Stimulated activated CD8-positive, alpha-beta memory T cell treated with anti-CD3 and anti-CD28 coated beads, Interleukin-15, amount 100 ng/mL, for 24 hours (primary cell): ENCODE measurements around the gene SHISA5.
"Not testable (repeated sequence)": the region's sequence is repeated elsewhere in the genome, so short reads cannot be mapped to it uniquely, and the experiment has no call there.

Source experiments
- DNase-seq: peaks from one replicate; pipeline ENCODE4 v3.0.0-alpha.2; 2020; ENCODE audit warnings: low read depth

The SHISA5 gene

DNA sequence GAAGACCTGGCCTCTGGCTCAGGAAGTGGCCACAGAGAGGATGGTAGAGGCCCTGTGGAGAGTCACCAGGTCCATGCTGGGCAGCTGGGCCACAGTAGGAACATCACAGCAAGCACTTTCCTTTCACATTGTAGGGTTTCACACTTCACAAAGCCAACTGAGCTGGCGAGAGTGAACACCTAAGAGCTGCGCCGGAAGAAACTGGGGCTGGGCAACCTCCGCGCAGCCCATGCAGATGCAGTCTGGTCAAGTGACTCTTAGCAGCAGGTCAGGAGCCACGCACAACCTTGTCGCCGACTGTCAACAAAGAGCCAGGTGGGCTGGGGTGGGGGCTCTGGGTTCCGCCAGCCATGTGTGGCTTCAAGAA lies 15.3 kb upstream of the SHISA5 start:
- DNase-seq, result no peak

DNA sequence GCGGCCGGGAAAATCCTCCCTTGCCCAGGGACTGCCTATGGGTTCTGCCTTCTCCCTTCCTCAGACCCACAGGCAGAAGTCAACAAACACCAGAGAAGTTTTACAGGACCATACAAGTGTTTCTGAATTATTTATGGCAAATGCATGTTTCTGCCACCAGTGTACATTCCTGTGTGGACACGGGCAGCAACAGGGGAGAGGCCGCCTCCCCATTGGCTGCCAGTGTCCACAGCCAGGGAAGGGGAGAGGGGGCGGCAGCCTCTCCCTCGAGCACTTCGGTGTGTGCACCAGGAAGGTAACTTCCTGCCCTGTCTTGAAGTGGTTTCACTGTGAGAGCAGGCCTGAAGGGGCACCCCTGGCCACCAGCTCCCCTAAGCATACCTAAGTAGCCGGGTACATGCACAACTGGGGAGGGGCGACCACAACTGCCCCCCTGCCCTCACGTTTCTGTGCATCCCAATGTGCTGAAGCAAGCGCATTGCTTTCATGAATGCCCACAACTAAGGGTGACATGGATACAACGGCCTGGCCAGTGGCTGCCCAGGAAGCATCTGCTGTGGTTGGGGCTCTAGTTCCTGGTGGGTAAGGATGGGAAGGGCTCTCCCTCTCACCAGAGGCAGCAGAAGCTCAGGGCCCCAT lies 14.8 kb upstream of the SHISA5 start:
- DNase-seq, result no peak

DNA sequence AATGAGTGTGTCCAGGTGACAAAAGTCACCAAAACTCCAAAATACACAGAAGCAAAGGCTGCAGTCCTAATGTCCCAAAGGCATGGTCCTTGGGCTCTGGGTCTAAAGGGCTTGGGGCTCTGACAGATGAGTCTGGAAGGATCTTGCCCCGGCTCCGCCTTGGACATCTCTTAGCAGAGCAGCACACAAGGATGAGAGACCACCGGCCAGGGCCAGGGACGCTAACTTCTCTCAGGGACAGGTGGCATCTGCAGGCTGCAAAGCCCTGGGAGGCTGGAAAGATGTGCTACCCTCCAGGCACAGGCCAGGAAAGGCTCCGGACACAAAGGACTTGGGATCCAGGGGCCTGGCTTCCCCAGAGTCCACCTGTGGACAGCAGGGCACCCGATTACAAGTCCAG lies 14.1 kb upstream of the SHISA5 start:
- DNase-seq, result no peak

DNA sequence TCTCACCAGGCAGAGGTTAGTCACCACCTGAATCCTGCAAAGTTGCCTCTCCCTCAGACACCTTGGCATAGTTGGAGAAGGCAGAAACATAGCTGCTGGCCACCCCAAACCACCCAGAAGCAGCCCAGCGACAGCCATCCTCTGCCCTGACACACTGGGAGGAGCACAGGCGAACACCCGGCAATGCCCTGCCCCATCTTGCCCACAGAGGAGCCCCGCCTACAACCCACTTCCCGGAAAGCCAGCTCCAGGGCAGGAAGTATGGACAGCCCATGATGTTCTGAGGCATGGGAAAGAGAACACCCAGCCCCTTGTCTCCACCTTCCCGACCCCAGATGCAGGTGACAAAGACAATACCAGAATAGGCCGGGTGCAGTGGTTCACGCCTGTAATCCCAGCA lies 12.6 kb upstream of the SHISA5 start:
- DNase-seq, result no peak

DNA sequence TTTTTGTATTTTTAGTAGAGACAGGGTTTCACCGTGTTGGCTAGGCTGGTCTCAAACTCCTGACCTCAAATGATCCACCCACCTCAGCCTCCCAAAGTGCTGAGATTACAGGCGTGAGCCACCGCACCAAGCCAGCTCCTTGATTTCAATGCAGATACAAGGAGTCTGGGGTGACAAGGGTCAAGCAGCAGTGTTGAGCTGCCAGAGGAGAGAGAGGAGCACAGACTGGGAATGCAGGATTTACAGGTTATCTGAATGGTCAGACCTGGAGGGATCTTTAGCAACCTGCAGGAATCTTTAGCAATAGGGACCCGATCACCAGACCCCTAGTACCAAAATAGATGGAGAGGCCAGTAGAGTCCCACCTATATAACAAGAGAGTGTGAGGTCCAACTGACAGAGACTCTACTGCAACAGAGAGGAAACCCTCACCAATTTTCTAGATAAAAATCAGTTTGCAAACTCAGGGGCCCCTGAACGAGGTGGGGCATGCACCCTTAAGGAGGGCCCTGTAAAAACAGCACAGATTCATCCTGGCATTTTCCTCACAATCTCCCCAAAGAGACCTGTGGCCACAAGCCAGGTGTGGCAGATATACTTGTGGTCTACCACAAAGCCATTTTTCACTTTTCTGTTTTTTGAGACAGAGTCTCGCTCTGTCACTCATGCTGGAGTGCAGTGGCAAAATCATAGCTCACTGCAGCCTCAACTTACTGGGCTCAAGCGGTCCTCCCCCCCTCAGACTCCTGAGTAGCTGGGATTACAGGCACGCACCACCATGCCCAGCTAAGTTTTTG lies 10.7 kb upstream of the SHISA5 start:
- no peak for DNase-seq

DNA sequence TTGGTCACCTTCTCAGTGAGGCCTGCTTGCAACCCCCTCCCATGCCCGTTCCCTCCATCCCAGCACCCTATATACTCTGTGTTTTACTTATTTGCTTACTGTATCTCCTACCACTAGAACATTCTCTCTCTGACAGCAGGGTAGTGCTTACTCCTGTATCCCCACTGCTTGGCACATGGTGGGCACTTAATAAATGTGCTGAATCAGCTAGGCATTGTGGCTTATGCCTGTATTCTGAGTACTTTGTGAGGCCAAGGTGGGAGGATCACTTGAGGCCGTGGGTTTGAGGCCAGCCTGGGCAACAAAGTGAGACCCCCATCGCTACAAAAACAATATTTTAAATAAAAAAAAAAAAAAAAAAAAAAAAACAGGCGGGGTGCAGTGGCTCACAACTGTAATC lies 7.6 kb upstream of the SHISA5 start:
- DNase-seq, result no peak

DNA sequence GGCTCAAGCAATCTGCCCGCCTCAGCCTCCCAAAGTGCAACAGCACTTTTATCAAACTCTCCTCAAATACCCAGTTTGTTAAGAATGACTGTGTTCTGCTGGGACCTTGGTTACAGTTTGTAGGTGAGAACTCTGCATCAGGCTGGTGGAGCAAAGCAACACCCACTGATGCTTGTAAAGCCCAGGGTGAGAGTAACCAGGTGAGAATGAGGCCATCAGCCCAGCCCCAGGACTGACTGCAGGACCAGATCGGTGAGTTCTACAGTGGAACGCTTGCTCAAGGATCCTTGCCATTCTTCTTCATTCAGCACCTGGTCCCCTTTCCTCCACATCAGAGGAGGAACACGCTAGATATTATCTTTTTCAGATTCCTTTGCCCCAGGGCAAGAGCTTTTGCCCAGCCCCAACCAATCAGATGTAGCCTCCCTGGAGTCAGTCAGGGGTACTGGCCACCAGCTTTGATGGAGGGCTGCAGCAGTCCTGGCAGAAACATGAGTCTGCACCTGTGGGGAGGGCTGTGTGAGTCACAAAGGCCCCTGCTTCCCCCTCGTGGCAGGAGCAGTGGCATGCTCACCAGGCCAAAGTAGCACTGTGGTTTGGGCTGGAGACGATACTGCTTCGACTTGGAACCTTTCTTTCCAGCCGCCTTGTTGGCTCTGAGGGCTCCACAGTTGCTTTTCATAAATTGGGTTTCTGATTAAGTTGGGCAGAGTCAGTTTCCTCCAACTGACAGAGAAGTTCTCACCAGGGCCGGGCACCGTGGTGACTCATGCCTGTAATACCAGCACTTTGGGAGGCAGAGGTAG lies 3.5 kb upstream of the SHISA5 start:
- no peak for DNase-seq

DNA sequence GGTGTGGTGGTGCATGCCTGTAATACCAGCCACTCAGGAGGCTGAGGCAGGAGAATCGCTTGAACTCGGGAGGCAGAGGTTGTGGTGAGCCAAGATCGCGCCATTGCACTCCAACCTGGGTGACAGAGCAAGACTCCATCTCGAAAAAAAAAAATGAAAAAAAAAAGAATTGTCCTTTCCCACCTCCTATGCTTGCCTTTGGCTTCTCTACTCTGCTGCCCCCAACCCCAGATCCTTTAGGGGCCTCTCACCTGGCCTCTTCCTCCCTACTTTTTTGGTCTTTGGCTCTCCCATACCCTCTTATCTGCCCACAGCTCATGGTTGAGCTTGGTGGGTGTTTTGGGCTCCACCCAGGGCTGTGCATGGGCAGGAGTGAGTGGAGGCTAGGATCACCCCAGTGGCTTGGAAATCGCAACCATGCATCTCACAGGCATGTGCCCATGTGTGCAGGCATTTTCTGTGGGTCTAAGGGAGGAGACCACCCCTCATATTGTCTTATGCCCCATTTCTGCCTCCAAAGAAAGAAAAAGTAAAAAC lies 2.1 kb upstream of the SHISA5 start:
- no peak for DNase-seq

DNA sequence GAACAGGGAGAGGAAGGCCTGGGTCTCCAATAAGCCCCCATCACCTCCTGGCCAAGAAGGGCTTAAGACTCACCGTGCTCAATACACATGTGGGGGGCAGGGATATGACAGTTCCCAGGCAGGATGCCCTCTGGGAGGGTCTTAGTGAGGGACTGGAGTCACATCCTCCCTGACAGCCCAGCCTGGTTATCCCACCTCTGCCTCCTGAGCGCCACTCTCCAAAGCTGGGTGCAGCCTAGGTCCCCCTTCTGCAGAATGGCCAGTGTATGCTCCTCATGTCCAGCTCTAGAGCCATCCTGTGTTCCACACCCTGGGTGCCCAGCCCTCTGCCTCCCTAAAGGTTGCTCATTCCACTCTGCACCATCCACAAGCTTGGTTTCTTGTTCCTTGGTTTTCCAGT lies 1.2 kb upstream of the SHISA5 start:
- no peak for DNase-seq

DNA sequence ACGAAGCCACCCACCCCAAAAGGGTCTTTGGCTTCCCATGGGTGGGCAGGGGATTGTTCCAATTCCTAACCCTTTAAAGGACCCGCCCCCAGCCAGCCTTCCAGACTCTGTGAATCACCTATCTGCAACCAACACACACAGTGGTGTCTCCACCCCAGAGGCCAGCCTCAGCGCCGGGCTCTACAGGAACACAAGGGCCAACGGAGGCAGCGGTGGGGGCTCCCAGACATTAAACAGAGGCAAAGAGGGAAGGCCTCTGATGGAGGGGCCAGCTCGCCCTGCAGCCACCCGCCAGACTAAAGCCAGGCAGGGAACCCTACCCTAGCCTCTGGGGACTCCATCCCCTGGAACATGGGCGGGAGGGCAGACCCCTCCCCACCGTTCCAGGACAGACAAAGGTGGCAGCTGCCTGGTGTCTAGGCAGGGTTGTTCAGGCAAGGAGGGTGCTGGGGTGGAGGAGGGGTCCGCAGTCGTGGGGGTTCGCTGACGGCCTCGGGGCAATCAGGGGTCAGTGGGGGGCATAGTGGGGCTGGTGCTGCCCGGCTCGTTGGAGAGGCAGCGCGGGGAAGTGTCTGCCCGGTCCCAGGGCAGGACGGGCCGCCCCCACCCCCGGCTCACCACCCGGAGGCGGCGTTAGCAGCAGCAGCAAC lies 448 bp downstream of the SHISA5 start:
- DNase-seq, result no peak

DNA sequence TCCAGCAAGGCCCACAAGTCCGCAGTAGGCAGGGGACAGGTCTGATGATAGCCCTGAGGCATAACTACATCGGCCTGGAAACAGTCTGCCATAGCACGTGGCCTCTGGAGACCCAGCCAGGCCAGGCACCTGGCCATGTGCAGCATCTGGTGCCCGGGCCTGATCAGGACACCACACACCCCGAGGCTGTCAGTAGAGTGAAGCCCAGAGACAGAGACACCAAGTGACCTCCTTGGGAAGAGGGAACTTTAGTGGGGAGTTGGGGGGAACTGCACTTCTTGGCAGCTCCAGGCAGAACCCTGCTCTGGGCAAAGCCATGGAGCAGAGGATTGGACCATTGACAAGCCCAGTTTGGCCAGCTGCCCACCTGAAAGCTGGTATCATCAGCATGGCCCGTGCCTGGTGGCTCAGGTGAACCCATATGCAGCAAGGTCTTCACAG lies 1.2 kb downstream of the SHISA5 start:
- no peak for DNase-seq

DNA sequence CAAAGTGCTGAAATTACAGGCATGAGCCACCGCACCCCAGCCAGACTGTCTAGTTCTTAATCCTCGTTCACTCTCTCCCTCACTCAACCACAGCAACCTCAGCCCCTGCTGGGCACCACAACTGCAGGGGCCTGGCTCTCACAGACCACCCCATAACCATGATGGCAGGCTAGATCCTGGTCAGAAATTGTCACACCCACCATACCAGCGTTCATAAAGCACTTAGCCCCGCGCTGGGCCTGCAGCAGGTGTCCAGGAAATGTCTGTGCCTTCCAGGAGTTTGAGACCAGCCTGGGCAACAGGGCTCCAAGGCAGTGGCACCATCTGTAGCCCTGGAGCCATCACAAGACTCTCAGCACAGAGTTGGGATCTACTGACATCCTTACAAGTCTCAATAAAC lies 1.9 kb downstream of the SHISA5 start:
- no peak for DNase-seq

DNA sequence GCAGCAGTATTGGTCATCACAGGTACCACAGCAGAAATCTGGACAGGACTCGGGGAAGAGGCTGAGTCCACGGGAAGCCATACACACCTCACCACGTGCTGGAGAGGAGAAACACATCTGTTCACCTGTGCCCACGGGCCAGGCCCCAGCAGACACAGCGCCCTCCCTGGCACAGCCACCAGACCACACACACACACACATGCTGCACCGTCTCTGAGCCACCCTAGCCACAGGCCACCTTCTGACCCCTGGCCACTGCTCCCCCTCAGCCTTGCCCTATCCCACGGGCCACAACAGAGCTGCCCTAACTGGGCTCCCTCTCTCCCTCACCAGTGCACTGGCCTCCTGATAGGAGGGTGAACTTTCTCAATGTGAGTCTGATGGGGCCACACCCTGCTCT lies 2.8 kb downstream of the SHISA5 start:
- no peak for DNase-seq

DNA sequence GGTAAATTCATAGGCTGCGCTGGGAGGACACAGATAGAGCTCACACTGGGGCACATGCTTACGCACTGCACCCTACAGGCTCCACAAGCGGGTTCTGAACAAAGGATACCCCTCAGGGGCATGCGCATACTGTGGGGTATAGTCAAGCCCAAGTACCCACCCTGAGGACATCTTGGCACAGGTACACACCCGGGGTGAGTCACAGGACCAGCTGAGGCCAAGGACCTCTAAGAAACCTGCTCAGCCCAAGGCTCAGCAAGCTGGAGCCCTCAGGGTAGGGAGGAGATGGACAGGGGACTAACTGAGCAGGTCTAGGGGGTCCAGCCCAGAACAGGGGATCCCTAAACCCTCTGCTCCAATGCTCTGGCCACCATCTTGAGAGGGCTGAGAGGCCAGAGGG lies 3.3 kb downstream of the SHISA5 start:
- DNase-seq, result no peak

DNA sequence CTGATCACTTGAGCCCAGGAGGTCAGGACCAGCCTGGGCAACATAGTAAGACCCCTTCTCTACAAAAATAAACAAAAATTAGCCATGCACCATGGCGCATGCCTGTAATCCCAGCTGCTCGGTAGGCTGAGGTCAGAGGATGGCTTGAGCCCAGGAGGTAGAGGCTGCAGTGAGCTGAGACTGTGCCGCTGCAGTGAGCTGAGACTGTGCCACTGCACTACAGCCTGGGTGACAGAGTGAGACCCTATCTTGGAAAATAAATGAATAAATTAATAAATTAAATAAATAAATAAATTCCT lies 10.8 kb downstream of the SHISA5 start:
- DNase-seq, result no peak

DNA sequence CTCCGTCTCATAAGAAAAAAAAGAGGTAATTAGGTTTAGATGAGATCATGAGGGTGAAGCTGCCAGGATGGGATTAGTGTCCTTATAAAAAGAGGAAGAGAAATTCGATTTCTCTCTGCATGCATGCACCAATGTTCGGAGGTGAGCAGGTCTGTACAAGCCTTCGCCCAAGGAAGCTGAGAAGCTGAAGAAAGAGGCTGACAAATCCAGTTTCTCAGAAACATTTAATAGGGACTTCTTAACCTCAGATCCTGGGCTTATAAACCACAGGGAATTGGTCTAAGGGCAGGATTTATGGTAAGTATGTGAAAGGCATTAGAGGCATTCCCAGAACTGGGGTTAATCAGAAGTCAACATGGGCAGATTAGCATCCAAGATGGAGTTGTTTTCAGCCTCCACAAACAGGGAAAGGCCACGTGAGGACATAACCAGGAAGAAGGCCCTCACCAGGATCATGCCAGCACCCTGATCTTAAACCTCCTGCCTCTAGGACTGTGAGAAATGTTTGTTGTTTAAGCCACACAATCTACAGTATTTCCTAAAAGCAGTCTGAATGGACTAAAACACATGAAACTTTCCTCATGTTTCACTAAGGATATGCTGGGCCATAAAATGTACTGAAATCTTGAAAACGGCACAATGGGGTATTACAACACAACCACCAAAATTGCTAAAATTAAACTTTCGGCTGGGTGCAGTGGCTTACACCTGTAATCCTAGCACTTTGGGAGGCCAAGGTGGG lies 11.3 kb downstream of the SHISA5 start:
- DNase-seq, result no peak

DNA sequence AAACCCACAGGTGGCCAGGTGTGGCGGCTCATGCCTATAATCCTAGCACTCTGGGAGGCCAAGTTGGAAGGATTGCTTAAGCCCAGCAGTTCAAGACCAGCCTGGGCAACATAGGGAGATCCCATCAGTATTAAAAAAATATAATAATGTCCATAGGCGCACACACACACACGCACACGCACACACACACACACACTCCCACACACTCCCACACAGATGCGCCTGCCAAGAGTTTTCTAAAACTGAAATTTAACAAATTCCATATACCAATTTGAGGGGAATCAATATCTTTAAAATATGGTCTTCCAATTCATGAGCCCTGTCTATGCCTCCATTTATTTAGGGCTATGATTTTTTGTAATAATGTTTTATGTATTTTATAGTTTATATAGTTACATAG lies 17.0 kb downstream of the SHISA5 start:
- no peak for DNase-seq

DNA sequence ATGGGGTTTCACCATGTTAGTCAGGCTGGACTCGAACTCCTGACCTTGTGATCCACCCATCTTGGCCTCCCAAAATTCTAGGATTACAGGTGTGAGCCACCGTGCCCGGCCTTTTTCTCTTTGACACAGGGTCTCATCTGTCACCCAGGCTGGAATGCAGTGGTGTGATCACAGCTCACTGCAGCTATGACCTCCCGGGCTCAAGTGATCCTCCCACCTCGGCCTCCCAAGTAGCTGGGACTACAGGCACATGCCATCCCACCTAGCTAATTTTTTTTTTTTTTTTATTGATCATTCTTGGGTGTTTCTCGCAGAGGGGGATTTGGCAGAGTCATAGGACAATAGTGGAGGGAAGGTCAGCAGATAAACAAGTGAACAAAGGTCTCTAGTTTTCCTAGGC lies 21.2 kb downstream of the SHISA5 start:
- DNase-seq, result not testable (repeated sequence)

DNA sequence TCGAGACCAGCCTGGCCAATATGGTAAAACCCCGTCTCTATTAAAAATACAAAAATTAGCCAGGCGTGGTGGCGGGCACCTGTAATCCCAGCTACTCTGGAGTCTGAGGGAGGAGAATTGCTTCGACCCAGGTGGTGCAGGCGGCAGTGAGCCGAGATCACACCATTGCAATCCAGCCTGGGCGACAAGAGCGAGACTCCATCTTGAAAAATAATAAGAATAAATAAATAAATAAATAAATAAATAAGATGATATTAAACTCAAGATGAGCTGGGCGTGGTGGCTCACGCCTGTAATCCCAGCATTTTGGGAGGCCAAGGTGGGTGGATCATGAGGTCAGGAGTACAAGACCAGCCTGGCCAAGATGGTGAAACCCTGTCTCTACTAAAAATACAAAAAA lies 23.1 kb downstream of the SHISA5 start:
- not testable (repeated sequence) for DNase-seq

DNA sequence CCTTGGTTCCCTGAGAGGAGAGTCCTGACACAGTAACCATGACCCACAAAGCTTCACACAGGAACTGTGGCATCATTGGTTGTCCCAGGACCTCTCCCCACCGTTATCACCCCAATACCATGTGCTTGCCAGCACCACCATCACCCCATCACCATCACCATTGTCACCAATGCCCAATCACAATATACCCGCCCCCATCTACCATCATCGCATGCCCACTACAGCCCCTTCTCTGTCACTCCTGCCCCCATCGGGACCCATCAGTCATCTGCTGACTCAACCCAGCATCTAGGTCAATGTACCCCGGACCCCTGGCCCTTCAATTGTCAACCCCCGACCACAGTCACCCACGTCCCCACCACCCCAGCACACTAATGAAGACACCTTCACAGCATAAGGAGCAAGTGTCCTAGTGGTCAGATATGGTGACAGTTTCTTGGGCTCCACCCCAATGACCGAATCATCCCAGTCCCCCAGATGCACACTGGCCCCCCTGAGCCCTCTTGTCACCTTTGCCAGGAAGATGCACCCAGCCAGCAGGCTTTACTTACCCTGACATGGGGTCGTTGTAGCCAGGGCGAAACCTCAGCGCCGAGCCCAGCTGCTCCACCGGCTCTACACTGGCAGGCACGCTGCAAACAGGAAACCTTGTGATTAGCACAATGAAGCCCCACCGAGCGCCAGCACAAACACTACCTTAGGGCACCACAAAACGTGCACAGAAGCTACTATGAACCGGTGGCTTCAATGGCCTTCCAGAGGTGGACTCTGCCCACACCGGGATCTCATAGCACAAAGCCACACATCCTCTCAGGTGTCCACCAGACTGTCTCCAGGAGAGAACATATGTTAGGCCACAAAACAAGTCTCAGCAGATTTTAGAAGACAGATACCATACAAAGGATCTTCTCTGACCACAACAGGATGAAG lies 25.1 kb downstream of the SHISA5 start:
- no peak for DNase-seq
